Rectal smooth muscle tissue (tissue), 1 donor: ENCODE results near the gene FNDC1.
"Not testable (repeated sequence)": the region's sequence is repeated elsewhere in the genome, so short reads cannot be mapped to it uniquely, and the experiment has no call there.

Experiments
- H3K27ac ChIP-seq: one replicate; pipeline ENCODE4 v1.7.0; 2013; ENCODE audit warnings: low read depth, low read length, inconsistent platforms
- H3K27me3 ChIP-seq: one replicate; pipeline ENCODE4 v1.7.0; 2013; ENCODE audit warnings: low read length; ENCODE audit not compliant: control insufficient read depth, insufficient read depth
- H3K36me3 ChIP-seq: one replicate; pipeline ENCODE4 v1.7.0; 2013; ENCODE audit warnings: low read length; ENCODE audit not compliant: control insufficient read depth, insufficient read depth
- H3K4me1 ChIP-seq: one replicate; pipeline ENCODE4 v1.7.0; 2013; ENCODE audit warnings: low read length; ENCODE audit not compliant: control insufficient read depth, insufficient read depth
- H3K4me3 ChIP-seq: one replicate; pipeline ENCODE4 v1.7.0; 2013; ENCODE audit warnings: low read length
- H3K9ac ChIP-seq: one replicate; pipeline ENCODE4 v1.7.0; 2013; ENCODE audit warnings: low read length

Gene FNDC1

DNA sequence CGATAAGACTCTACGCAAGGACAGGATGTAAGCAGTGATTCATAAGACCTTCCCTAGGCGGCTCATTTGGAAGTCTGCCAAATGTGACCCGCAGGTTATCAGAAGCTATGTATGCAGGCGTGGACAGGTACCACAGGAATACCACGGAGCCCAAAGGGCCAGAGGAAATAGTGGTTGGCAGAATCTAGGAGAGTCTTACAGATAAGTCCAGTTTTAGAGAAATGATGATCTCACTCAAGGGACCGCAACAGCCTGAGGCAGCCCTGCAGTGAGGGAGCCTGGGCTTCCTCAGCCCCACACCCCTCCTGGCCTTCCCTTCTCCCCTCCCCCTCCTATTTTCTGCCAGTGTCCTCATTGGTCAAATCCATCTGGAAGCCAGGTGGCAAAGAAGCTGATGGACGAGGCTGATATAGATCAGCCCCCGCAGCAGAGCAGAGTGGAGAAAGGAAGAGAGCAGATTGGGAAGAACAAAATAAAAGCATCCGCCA, 110.6 kb downstream of the FNDC1 start:
- Histone ChIP-seq H3K27ac (no peak overlapping the region), H3K27me3 (no peaks in the 10 kb centered on the region), H3K4me3 (no peak overlapping the region), H3K4me1 (no peaks in the 10 kb centered on the region), H3K9ac (no peak overlapping the region), H3K36me3 (no peaks in the 10 kb centered on the region)

DNA sequence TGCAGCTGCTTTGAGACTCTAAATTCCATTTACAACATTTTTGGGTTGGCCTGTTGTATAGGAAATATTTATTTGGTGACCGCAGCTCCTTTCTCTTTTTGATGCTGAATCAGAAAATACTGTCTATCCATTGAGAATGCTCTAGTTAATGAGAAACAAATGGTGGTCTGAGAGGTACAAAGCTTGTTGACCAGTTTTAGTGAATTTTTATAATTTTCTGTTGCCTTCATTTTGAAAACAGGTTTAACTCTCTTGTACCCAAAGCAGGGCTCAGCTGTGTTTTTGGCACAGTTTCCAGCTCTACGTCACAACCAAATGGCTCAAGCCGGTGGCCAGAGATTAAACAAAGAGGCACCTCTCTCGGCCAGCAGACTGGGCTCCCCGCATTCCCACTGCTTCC, 113.2 kb downstream of the FNDC1 start:
- no peaks in the 10 kb centered on the region for H3K4me1 ChIP-seq
- no peaks in the 10 kb centered on the region for H3K36me3 ChIP-seq
- no peak overlapping the region for H3K9ac ChIP-seq
- H3K4me3 ChIP-seq = no peak overlapping the region
- no peaks in the 10 kb centered on the region for H3K27me3 ChIP-seq
- H3K27ac ChIP-seq = no peak overlapping the region

DNA sequence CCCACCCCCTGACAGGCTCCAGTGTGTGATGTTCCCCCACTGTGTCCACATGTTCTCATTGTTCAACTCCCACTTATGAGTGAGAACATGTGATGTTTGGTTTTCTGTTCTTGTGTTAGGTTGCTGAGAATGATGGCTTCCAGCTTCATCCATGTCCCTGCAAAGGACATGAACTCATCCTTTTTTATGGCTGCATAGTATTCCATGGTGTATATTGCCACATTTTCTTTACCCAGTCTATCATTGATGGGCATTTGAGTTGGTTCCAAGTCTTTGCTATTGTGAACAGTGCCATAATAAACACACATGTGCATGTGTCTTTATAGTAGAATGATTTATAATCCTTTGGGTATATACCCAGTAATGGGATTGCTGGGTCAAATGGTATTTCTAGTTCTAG, 115.5 kb downstream of the FNDC1 start:
- H3K27me3 ChIP-seq, H3K9ac ChIP-seq, H3K36me3 ChIP-seq, H3K4me3 ChIP-seq, H3K27ac ChIP-seq, H3K4me1 ChIP-seq: not testable (repeated sequence)

DNA sequence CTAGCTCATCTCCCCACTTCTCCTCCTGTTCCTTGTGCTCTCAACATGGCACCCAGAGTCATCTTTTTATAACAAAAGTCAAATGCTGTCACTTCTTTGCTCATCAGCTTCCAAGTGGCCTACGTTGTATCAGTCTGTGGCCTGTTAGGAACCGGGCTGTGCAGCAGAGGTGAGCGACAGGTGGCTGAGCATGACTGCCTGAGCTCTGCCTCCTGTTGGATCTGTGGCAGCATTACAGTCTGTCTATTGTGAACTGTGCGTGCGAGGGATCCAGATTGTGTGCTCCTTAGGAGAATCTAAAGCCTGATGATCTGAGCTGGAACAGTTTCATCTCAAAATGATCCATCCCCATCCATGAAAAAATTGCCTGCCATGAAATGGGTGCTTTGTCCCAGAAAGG, 129.6 kb downstream of the FNDC1 start:
- H3K27ac ChIP-seq = no peak overlapping the region
- H3K27me3 ChIP-seq = no peaks in the 10 kb centered on the region
- H3K9ac ChIP-seq = no peak overlapping the region
- no peak overlapping the region for H3K4me3 ChIP-seq
- H3K4me1 ChIP-seq = no peaks in the 10 kb centered on the region
- no peaks in the 10 kb centered on the region for H3K36me3 ChIP-seq

DNA sequence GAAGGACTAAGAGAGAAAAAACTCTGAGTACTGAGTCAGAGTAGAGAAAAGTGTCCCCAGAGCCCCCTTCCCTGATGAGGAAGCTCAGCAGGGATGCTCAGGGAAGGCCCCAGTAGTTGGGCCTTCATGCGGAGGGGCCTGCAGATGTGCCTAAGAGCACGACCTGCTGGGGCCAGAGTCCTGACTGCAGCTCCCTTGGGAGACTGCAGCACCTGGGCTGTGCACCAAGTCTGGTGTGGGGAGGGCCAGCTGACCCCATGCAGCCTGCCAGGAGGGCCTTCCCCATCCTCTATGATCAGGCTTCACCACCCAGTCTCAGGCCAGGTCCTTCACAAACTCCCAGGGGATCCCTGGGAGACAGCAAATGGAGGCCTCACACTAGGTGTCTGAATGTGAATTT, 130.4 kb downstream of the FNDC1 start:
- no peak overlapping the region for H3K9ac ChIP-seq
- H3K27ac ChIP-seq = no peak overlapping the region
- no peak overlapping the region for H3K4me3 ChIP-seq
- no peaks in the 10 kb centered on the region for H3K36me3 ChIP-seq
- H3K27me3 ChIP-seq = no peaks in the 10 kb centered on the region
- no peaks in the 10 kb centered on the region for H3K4me1 ChIP-seq

DNA sequence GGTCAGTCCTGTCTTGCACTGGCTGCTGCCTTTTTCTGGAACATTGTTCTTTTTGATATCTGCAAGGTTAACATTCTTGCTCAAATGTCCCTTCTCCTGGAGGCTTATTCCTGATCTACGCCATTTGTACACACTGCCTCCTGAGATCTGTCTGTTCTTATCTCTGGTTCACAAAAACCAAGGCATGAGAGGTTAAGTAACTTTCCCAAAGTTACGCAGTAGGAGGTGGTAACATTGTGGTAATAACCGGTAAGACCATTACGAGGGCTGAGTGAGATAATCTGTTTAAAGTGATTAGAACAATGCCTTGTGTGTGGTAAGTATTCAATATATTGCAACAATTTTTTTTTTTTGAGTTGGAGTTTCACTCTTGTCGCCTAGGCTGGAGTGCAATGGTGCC, 132.1 kb downstream of the FNDC1 start:
- Histone ChIP-seq H3K27me3 (no peaks in the 10 kb centered on the region), H3K36me3 (no peaks in the 10 kb centered on the region), H3K9ac (no peak overlapping the region), H3K4me3 (no peak overlapping the region), H3K27ac (no peak overlapping the region), H3K4me1 (no peaks in the 10 kb centered on the region)

DNA sequence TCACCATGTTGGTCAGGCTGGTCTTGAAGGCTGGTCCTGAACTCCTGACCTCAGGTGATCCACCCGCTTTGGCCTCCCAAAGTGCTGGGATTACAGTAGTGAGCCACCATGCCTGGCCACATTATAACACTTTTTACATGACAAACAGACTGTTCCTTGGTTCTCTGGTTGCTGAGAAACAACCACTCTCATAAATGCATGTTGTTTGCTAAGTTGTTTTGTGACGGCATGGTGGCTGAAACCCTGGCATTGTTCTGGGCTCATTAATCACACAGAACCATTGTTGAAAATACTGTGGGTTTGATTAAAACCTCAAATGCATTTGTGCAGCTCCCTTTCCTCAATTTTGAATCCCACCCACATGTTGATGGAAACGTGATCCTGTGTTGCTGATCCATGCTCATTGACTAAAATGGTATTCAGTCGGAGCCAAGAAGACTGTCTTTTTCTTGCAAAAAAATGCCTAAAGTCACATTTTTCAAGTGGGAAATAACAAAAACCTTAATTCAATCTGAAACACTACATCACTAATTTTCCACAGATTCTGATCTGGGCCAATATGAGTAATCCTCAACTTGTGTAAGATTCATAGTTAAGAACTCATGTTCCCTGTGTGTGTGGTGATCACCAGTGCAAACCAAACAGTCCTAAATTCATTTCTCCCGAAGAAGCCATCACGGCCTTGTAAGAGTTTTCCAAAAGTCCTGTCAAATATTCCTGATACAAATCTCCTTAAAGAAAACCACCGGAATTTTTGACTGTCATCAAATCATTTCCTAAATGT, 132.8 kb downstream of the FNDC1 start:
- no peaks in the 10 kb centered on the region for H3K36me3 ChIP-seq
- H3K9ac ChIP-seq = no peak overlapping the region

DNA sequence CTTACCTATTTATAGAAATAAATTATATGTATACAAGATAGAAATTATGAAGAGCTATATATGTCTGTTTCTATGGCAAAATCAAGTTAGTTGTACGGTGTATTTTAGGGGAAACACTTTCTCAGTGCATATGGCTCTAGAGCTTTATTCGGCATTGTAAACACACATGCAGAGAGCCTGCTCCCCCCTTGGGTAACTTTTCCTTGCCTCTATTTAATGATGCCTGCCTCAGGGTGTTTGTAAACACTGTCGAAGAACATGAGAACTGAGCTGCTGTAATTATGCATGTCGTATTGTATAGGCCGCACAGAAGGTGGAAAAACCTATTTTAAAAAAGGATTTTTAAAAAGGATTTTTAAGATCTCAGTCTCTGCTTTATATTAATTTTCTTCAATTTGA, 133.4 kb downstream of the FNDC1 start:
- no peaks in the 10 kb centered on the region for H3K4me1 ChIP-seq
- H3K27ac ChIP-seq = no peak overlapping the region
- H3K27me3 ChIP-seq = no peaks in the 10 kb centered on the region
- H3K9ac ChIP-seq = no peak overlapping the region
- H3K4me3 ChIP-seq = no peak overlapping the region
- no peaks in the 10 kb centered on the region for H3K36me3 ChIP-seq

More for the DNA sequence above, 132.8 kb downstream of the FNDC1 start:
- H3K27ac ChIP-seq = no peak overlapping the region
- no peaks in the 10 kb centered on the region for H3K27me3 ChIP-seq
- no peak overlapping the region for H3K4me3 ChIP-seq
- no peaks in the 10 kb centered on the region for H3K4me1 ChIP-seq

DNA sequence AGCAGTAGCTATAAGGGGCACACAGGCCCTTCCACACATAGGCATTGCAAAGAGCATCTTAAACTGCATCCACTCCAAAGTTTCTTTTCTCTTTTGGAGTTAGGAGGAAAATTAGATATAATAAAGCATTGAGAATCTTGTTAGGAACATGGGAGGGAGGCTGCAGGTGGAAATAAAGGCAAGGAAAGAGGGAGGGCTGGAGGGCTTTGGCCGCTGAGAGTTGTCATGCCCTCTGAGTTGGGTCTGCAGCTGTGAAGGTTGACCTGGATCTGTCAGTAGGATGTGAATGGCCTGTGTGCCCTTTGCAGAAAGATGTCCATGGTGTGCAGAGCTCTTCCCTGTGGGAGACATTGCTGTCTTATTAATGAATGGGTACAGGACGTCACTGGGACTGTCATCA, 134.0 kb downstream of the FNDC1 start:
- no peaks in the 10 kb centered on the region for H3K27me3 ChIP-seq
- no peaks in the 10 kb centered on the region for H3K4me1 ChIP-seq
- no peak overlapping the region for H3K9ac ChIP-seq
- no peak overlapping the region for H3K4me3 ChIP-seq
- no peak overlapping the region for H3K27ac ChIP-seq
- no peaks in the 10 kb centered on the region for H3K36me3 ChIP-seq

DNA sequence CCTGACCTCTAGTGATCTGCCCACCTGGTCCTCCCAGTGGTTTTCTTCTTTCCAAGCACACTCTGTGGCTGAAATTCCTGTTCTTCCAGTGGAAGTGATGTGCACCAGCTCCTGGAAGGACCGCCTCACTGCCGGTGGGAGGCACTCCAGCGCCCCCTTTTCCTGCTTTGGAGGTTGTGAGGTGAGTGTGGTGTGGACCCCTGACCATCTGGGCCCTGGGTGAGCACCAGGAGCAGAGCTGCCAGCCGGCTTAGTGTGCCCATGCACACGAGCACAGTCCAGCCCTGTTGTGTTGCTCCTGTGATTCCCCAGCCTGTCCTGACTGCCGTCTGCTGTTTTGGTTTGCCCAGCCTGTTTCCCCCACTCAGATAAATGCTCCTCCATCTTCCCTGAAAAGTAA, 134.6 kb downstream of the FNDC1 start:
- H3K27ac ChIP-seq = no peak overlapping the region
- no peak overlapping the region for H3K4me3 ChIP-seq
- no peaks in the 10 kb centered on the region for H3K36me3 ChIP-seq
- no peak overlapping the region for H3K9ac ChIP-seq
- H3K27me3 ChIP-seq = no peaks in the 10 kb centered on the region
- no peaks in the 10 kb centered on the region for H3K4me1 ChIP-seq

DNA sequence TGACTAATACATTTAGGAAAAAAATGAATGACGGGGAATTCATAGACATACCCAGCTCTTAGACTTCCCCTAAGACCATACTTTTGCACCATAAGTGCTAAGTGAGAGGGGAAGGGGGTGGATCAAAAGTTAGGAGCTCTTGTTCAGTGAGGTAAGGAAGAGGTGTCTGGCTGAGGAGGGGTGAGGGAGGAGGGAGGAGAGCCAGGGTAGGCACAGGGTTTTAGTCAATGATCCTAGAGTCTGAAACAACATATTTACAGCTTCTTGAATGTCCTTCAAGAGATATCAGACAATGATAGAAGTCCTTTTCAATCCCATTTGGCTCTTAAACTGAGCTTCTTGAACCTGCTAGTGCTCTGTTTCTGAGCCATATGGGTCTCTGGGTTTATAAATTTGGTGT, 135.4 kb downstream of the FNDC1 start:
- Histone ChIP-seq H3K27me3 (no peaks in the 10 kb centered on the region), H3K4me3 (no peak overlapping the region), H3K27ac (no peak overlapping the region), H3K9ac (no peak overlapping the region), H3K4me1 (no peaks in the 10 kb centered on the region), H3K36me3 (no peaks in the 10 kb centered on the region)

DNA sequence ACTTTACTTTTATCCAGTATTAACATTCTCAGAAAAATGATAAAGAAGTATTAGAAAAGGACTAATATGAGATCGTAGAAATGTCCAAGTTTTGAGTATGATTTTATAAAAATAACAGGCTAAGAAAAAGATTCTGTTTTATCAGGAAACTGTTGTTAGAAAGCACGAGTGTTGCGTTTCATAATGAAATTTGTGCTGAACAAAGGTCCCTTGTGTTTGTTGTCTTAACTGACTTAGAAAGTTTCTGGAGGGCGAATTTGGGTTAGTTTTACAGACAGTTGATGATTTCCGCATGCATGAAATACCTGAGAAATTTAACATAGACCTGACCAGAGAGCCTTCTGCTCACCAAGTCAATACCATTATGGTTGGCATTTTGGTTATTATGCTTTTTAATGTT, 136.0 kb downstream of the FNDC1 start:
- H3K4me1 ChIP-seq = no peaks in the 10 kb centered on the region
- no peak overlapping the region for H3K27ac ChIP-seq
- H3K27me3 ChIP-seq = no peaks in the 10 kb centered on the region
- no peak overlapping the region for H3K9ac ChIP-seq
- no peak overlapping the region for H3K4me3 ChIP-seq
- no peaks in the 10 kb centered on the region for H3K36me3 ChIP-seq

DNA sequence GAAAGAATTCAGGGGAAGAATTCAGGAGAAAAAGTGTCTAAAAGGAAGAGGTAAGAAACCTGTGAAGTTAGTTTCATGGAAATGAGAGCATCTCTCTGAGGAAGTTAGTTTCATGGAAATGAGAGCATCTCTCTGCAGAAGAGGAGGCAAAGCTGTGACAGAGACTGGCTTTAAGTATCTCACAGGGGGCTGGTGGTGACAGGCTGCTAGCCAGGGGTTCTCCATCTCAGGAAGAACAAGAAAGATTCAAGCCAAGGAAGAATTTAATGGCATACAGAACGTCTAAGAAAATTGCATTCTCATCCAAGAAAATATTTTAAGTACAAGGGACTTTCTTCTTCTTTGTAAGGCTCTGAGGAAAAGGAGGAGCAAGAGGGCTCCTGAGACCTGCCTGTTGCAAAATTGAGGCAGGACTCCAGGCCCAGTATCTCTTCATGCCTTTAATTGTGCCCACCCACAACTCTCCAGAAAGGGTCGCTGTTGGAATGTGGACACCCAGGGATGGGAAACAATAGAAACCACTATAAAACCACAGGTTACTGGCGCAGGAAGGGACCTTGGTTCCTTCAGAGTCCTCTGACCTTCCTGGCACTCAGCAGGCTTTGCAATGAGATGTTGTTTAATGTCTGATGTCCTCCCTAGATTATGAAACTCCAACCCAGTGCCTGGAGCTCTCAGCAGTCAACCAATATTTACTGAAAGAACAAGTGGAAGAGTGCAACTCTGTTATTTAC, 136.8 kb downstream of the FNDC1 start:
- no peaks in the 10 kb centered on the region for H3K4me1 ChIP-seq
- H3K4me3 ChIP-seq = no peak overlapping the region
- no peaks in the 10 kb centered on the region for H3K36me3 ChIP-seq
- no peaks in the 10 kb centered on the region for H3K27me3 ChIP-seq
- H3K27ac ChIP-seq = no peak overlapping the region
- H3K9ac ChIP-seq = no peak overlapping the region
